SK-N-SH (cell line): ENCODE results near the gene WWOX. TPM values are rescaled to one million over a fixed set of nuclear protein-coding genes. Genes with fewer than 3 reads are reported as not detected.

Source experiments
- CTCF ChIA-PET: fragments of 300-600, 350-600 bp; formaldehyde crosslinking; extraction: SDS; loops from one replicate; lab custom pipeline; 2021; lab: Yijun Ruan, JAX
- POLR2A ChIA-PET: fragments of 350-600 bp; sonication (Branson Sonifier 250); formaldehyde crosslinking; extraction: SDS; loops from one replicate; lab custom pipeline; 2020; ENCODE audit warnings: antibody characterized with exemption, inconsistent platforms; lab: Yijun Ruan, JAX
- DNase-seq: peaks from one replicate; pipeline ENCODE4 v3.0.0; 2012
- H2AFZ ChIP-seq: fragments of 200-600 bp; sonication (generic); 2 replicates; pipeline ENCODE4 v1.8.1; 2016; ENCODE audit warnings: antibody characterized with exemption, mild to moderate bottlenecking, low read depth
- H3F3A ChIP-seq: fragments of 200-600 bp; sonication (generic); replicated peaks from 2 replicates; pipeline ENCODE3; 2016; ENCODE audit warnings: antibody characterized with exemption, mild to moderate bottlenecking; ENCODE audit not compliant: insufficient read depth
- H3K27ac ChIP-seq, 2 experiments: fragments of 200-500 bp in 1 of 2; fragments of 200-600 bp in 1 of 2; sonication (Bioruptor generic) in 1 of 2; sonication (generic), shearing (Covaris generic) in 1 of 2; 2 replicates each; pipeline versions ENCODE4 v1.5.1 to v1.6.1; 2014 to 2016; ENCODE audit warnings: low read depth in 2 of 2, inconsistent platforms in 1 of 2, low read length in 1 of 2, mild to moderate bottlenecking in 1 of 2, mixed read lengths in 1 of 2
- H3K27me3 ChIP-seq: fragments of 200-600 bp; sonication (generic), shearing (Covaris generic); 2 replicates; pipeline ENCODE4 v1.6.1; 2016; ENCODE audit warnings: mixed run types; ENCODE audit not compliant: insufficient read depth
- H3K36me3 ChIP-seq, 2 experiments: fragments of 200-500 bp in 1 of 2; fragments of 200-600 bp in 1 of 2; sonication (Bioruptor generic) in 1 of 2; sonication (generic) in 1 of 2; replicated peaks in 1 of 2; 2 replicates each; pipeline versions ENCODE3 to v1.5.1; 2014 to 2016; ENCODE audit warnings: low read length in 1 of 2, mild to moderate bottlenecking in 1 of 2; ENCODE audit not compliant: insufficient read depth in 2 of 2, control insufficient read depth in 1 of 2
- H3K4me1 ChIP-seq, 2 experiments: fragments of 200-500 bp in 1 of 2; fragments of 200-600 bp in 1 of 2; sonication (Bioruptor generic) in 1 of 2; sonication (generic), shearing (Covaris generic) in 1 of 2; 2 replicates each; pipeline versions ENCODE4 v1.5.1 to v1.6.1; 2014 to 2016; ENCODE audit warnings: low read depth in 1 of 2, low read length in 1 of 2, mixed run types in 1 of 2; ENCODE audit not compliant: insufficient read depth in 2 of 2, control insufficient read depth in 1 of 2
- H3K4me2 ChIP-seq: fragments of 200-600 bp; sonication (generic), shearing (Covaris generic); 2 replicates; pipeline ENCODE4 v1.6.1; 2017; ENCODE audit warnings: mixed run types
- H3K4me3 ChIP-seq, 2 experiments: fragments of 200-500 bp in 1 of 2; fragments of 200-600 bp in 1 of 2; sonication (Bioruptor generic) in 1 of 2; sonication (generic), shearing (Covaris generic) in 1 of 2; 2 replicates each; pipeline versions ENCODE4 v1.5.1 to v1.8.1; 2014 to 2016; ENCODE audit warnings: low read depth in 2 of 2, inconsistent platforms in 1 of 2, low read length in 1 of 2, mild to moderate bottlenecking in 1 of 2, mixed read lengths in 1 of 2, moderate library complexity in 1 of 2
- H3K79me2 ChIP-seq: fragments of 200-600 bp; sonication (generic); 2 replicates; pipeline ENCODE4 v1.8.1; 2017; ENCODE audit warnings: mild to moderate bottlenecking; ENCODE audit not compliant: insufficient read depth
- H3K9ac ChIP-seq: fragments of 200-600 bp; sonication (generic); 2 replicates; pipeline ENCODE4 v1.6.1; 2017; ENCODE audit warnings: mixed run types
- H3K9me2 ChIP-seq: fragments of 200-600 bp; sonication (generic); 2 replicates; pipeline ENCODE4 v1.6.1; 2017; ENCODE audit warnings: mixed run types
- H3K9me3 ChIP-seq: fragments of 200-600 bp; sonication (generic); 2 replicates; pipeline ENCODE4 v1.6.1; 2017; ENCODE audit warnings: mixed run types, mild to moderate bottlenecking, moderate library complexity
- H4K20me1 ChIP-seq: fragments of 200-600 bp; sonication (generic); 2 replicates; pipeline ENCODE4 v1.6.1; 2017; ENCODE audit warnings: mild to moderate bottlenecking, mixed run types; ENCODE audit not compliant: insufficient read depth
- ELF1 ChIP-seq: IDR thresholded peaks from 2 replicates; pipeline ENCODE4 v1.4.0; 2012
- EZH2phosphoT487 ChIP-seq: fragments of 200-600 bp; sonication (generic); IDR thresholded peaks from 2 replicates; pipeline ENCODE4 v1.6.1; 2017; ENCODE audit warnings: low read depth, mixed run types, mild to moderate bottlenecking, antibody characterized with exemption, moderate library complexity, borderline replicate concordance
- FOXJ3 ChIP-seq: sonication (generic); formaldehyde crosslinking; IDR thresholded peaks from 2 replicates; pipeline ENCODE4 v1.5.1; 2020; ENCODE audit warnings: mild to moderate bottlenecking, missing genetic modification reagents
- GABPA ChIP-seq: IDR thresholded peaks from 2 replicates; pipeline ENCODE4 v1.4.0; 2012; ENCODE audit warnings: low read depth, mild to moderate bottlenecking
- IRF3 ChIP-seq: fragments of 150-350 bp; IDR thresholded peaks from 2 replicates; pipeline ENCODE4 v1.6.1; 2016; ENCODE audit warnings: mild to moderate bottlenecking, low read depth, low read length
- JUND ChIP-seq: IDR thresholded peaks from 2 replicates; pipeline ENCODE4 v1.4.0; 2012
- NFIC ChIP-seq: IDR thresholded peaks from 2 replicates; pipeline ENCODE4 v1.4.0; 2012; ENCODE audit warnings: borderline replicate concordance
- NRF1 ChIP-seq: IDR thresholded peaks from 2 replicates; pipeline ENCODE4 v1.6.1; 2012; ENCODE audit warnings: low read depth, mild to moderate bottlenecking, low read length
- REST ChIP-seq: IDR thresholded peaks from 2 replicates; pipeline ENCODE4 v1.6.1; 2012; ENCODE audit warnings: mild to moderate bottlenecking, low read depth, low read length, moderate library complexity
- RFX5 ChIP-seq: IDR thresholded peaks from 2 replicates; pipeline ENCODE4 v1.6.1; 2012; ENCODE audit warnings: mild to moderate bottlenecking, improper control_type of control experiment, low read length
- RXRA ChIP-seq: IDR thresholded peaks from 2 replicates; pipeline ENCODE4 v1.4.0; 2012; ENCODE audit warnings: low read depth, mild to moderate bottlenecking, borderline replicate concordance
- TAF1 ChIP-seq: IDR thresholded peaks from 2 replicates; pipeline ENCODE4 v1.6.1; 2012; ENCODE audit warnings: low read depth, mild to moderate bottlenecking, low read length, moderate library complexity, borderline replicate concordance
- USF1 ChIP-seq: IDR thresholded peaks from 2 replicates; pipeline ENCODE4 v1.4.0; 2012; ENCODE audit warnings: low read depth, borderline replicate concordance
- YY1 ChIP-seq: IDR thresholded peaks from 2 replicates; pipeline ENCODE4 v1.4.0; 2012; ENCODE audit warnings: low read depth, mild to moderate bottlenecking
- ZBTB33 ChIP-seq: IDR thresholded peaks from 2 replicates; pipeline ENCODE4 v1.4.0; 2012; ENCODE audit warnings: low read depth, borderline replicate concordance
- WGBS: methylation state at CpG from one replicate; pipeline ENCODE4 v1.1.6; 2017; ENCODE audit warnings: low lambda C conversion rate; 5-methylcytosine and 5-hydroxymethylcytosine counted together
- polyA plus RNA-seq, 3 experiments: library from polyadenylated mRNA; depleted of rRNA; stranded (reverse); fragments of >200 nt; gene quantifications; 2 replicates each; pipeline ENCODE4 v1.2.3, GENCODE V29; 2012

WWOX gene
- polyA plus RNA-seq, 1 of the 3 experiments (the other 2 are of a cell fraction), result 10.8 TPM

- Histone ChIP-seq H3K9ac (no peak overlapping the region), H3F3A (no peaks in the 10 kb centered on the region), H3K27me3 (no peaks in the 10 kb centered on the region), H2AFZ (no peak overlapping the region), H3K27ac (no peak overlapping the region), H3K9me2 (no peaks in the 10 kb centered on the region), H3K4me2 (no peak overlapping the region), H3K36me3 (no peaks in the 10 kb centered on the region), H3K4me3 (no peak overlapping the region), H3K4me1 (no peaks in the 10 kb centered on the region), H4K20me1 (no peaks in the 10 kb centered on the region), H3K79me2 (no peaks in the 10 kb centered on the region), H3K9me3 (no peaks in the 10 kb centered on the region)
- POLR2A ChIA-PET, result no interaction called here
- CTCF ChIA-PET, result no interaction called here
- no peak for DNase-seq
- 77% methylated on average over 8 of the region's 9 CpGs for WGBS
- no peak for TF ChIP-seq RXRA
- no peak for TF ChIP-seq REST
- no peak for TF ChIP-seq ZBTB33
- no peak for TF ChIP-seq JUND
- no peak for TF ChIP-seq TAF1
- TF ChIP-seq ELF1, result no peak
Observed at GRCh38 chr16:78246559-78246958, 147.1 kb downstream of the WWOX start.

- no peaks in the 10 kb centered on the region for H3K36me3 ChIP-seq
- H3K9me2 ChIP-seq, result no peaks in the 10 kb centered on the region
- ChIA-PET POLR2A (no interaction called here), CTCF (no interaction called here)
- H3F3A ChIP-seq, result no peaks in the 10 kb centered on the region
- 83% methylated on average over 13 of the region's 13 CpGs for WGBS
- H3K4me1 ChIP-seq, result no peaks in the 10 kb centered on the region
- H3K27ac ChIP-seq, result no peak overlapping the region
- no peak overlapping the region for H3K4me3 ChIP-seq
- H3K79me2 ChIP-seq, result no peaks in the 10 kb centered on the region
- H2AFZ ChIP-seq, result no peak overlapping the region
- H4K20me1 ChIP-seq, result no peaks in the 10 kb centered on the region
- no peak overlapping the region for H3K4me2 ChIP-seq
- H3K27me3 ChIP-seq, result no peaks in the 10 kb centered on the region
- no peaks in the 10 kb centered on the region for H3K9me3 ChIP-seq
- DNase-seq, result no peak
- H3K9ac ChIP-seq, result no peak overlapping the region
- TF ChIP-seq IRF3, result no peak
- TF ChIP-seq NRF1, result no peak
- TF ChIP-seq YY1, result no peak
- TF ChIP-seq GABPA, result no peak
- TF ChIP-seq ELF1, result no peak
- no peak for TF ChIP-seq RFX5
- TF ChIP-seq TAF1, result no peak
- no peak for TF ChIP-seq USF1
- TF ChIP-seq REST, result no peak
- no peak for TF ChIP-seq NFIC
- TF ChIP-seq EZH2phosphoT487, result no peak
- TF ChIP-seq RXRA, result no peak
- no peak for TF ChIP-seq FOXJ3 (CRISPR knock-in tag)
Observed at GRCh38 chr16:78249056-78249455, 149.6 kb downstream of the WWOX start.
